HG03378 (cell line): ENCODE measurements around the gene ACSBG1.
"Not testable (repeated sequence)": the region's sequence is repeated elsewhere in the genome, so short reads cannot be mapped to it uniquely, and the experiment has no call there.

Experiments
- ATAC-seq: cut with Tn5 transposase; IDR thresholded peaks from one replicate; pipeline ENCODE4 v1.9.1; 2021; ENCODE audit warnings: mild to moderate bottlenecking, moderate library complexity; ENCODE audit not compliant: unreplicated experiment

ACSBG1 gene

GRCh38 chr15:78251136-78251535 is 16.8 kb upstream of the ACSBG1 start:
- ATAC-seq: no peak

- ATAC-seq: no peak
Measured at GRCh38 chr15:78249131-78249530, 14.8 kb upstream of the ACSBG1 start.

- ATAC-seq: no peak
Measured at GRCh38 chr15:78247911-78248310, 13.5 kb upstream of the ACSBG1 start.

DNA sequence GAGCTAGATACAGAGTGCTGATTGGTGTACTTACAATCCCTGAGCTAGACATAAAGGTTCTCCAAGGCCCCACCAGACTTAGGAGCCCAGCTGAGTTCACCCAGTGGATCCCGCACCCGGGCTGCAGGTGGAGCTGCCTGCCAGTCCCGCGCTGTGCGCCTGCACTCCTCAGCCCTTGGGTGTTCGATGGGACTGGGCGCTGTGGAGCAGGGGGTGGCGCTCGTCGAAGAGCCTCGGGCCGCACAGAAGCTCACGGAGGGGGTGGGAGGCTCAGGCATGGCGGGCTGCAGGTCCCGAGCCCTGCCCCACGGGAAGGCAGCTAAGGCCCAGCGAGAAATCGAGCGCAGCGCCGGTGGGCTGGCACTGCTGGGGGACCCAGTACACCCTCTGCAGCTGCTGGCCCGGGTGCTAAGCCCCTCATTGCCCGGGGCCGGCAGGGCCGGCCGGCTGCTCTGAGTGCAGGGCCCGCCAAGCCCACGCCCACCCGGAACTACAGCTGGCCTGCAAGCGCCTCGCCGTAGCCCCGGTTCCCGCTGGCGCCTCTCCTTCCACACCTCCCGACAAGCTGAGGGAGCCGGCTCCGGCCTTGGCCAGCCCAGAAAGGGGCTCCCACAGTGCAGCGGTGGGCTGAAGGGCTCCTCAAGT is 11.7 kb upstream of the ACSBG1 start:
- ATAC-seq: not testable (repeated sequence)

DNA sequence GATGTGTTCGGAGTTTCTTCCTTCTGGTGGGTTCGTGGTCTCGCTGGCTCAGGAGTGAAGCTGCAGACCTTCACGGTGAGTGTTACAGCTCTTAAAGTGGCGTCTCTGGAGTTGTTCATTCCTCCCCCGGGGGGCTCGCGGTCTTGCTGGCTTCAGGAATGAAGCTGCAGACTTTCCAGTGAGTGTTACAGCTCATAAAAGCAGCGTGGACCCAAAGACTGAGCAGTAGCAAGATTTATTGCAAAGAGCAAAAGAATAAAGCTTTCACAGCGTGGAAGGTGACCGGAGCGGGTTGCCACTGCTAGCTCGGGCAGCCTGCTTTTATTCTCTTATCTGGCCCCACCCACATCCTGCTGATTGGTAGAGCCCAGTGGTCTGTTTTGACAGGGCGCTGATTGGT is 11.0 kb upstream of the ACSBG1 start:
- ATAC-seq: not testable (repeated sequence)

- ATAC-seq: no peak
Measured at GRCh38 chr15:78244893-78245292, 10.5 kb upstream of the ACSBG1 start.

GRCh38 chr15:78244101-78244500 is 9.7 kb upstream of the ACSBG1 start:
- no peak for ATAC-seq

DNA sequence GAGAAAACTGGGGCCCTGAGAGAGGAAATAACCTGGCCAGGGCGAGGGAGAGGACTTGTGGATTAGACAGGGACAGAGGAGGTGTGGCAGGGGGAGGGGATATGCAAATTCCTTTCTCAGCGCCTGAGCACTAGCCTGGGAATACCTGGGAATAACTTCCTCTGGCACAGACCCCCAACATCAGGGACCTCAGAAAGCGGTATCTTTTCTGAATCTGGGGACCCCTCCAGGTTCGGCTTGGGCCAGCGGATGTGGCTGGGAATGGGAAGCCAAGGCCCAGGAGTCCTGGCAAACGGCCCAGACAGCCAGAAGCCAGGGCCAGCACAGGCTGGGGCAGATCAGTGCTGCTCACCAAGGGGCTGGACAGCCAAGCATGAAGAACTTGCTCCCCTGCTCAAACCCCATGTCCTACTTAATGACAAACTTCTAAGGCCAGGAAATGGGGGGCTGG is 9.2 kb upstream of the ACSBG1 start:
- no peak for ATAC-seq

DNA sequence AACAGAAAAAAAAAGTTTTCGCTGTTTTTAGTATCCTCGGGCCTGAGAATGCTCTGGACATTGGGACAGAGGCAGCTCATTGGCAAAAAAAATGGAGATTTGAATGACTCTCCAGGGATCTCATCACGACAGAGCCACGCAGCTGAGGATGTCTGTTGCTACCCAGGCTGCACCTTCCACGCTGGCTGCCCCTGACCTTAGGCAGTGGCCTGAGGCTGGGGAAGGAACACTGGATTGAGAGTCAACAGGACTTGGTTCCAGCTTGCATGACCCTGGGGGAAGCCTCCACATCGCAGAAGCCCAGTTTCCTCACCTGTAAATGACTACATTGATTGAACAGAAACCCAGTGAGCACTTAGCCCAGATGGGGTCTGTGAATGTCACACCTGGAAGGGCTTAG is 8.7 kb upstream of the ACSBG1 start:
- no peak for ATAC-seq

DNA sequence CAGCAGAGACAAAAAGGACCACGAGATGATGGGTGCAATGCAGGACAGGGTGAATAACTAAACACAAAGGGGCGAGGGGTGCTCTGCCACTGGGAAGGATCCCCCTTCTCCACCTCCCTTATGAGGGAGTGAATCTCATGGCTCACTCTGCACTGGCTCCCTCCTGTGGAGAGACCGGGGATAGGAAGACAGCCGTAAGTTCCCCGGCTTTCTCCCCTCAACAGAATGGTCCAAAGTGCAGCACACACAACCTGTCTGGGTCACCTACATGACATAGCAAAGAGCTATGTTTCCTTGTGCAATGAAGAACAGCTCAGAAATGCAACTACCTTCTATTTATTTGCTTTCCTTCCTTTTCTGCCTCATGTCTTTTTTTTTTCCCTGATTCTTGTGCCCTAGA is 7.8 kb upstream of the ACSBG1 start:
- ATAC-seq: no peak

- no peak for ATAC-seq
Measured at GRCh38 chr15:78241017-78241416, 6.7 kb upstream of the ACSBG1 start.

- ATAC-seq: no peak
Measured at GRCh38 chr15:78239811-78240210, 5.4 kb upstream of the ACSBG1 start.

- no peak for ATAC-seq
Measured at GRCh38 chr15:78237146-78237545, 2.8 kb upstream of the ACSBG1 start.

- no peak for ATAC-seq
Measured at GRCh38 chr15:78236491-78236890, 2.1 kb upstream of the ACSBG1 start.

GRCh38 chr15:78233496-78233895 is 869 bp downstream of the ACSBG1 start:
- ATAC-seq: no peak

- ATAC-seq: no peak
Measured at GRCh38 chr15:78232951-78233350, 1.4 kb downstream of the ACSBG1 start.

DNA sequence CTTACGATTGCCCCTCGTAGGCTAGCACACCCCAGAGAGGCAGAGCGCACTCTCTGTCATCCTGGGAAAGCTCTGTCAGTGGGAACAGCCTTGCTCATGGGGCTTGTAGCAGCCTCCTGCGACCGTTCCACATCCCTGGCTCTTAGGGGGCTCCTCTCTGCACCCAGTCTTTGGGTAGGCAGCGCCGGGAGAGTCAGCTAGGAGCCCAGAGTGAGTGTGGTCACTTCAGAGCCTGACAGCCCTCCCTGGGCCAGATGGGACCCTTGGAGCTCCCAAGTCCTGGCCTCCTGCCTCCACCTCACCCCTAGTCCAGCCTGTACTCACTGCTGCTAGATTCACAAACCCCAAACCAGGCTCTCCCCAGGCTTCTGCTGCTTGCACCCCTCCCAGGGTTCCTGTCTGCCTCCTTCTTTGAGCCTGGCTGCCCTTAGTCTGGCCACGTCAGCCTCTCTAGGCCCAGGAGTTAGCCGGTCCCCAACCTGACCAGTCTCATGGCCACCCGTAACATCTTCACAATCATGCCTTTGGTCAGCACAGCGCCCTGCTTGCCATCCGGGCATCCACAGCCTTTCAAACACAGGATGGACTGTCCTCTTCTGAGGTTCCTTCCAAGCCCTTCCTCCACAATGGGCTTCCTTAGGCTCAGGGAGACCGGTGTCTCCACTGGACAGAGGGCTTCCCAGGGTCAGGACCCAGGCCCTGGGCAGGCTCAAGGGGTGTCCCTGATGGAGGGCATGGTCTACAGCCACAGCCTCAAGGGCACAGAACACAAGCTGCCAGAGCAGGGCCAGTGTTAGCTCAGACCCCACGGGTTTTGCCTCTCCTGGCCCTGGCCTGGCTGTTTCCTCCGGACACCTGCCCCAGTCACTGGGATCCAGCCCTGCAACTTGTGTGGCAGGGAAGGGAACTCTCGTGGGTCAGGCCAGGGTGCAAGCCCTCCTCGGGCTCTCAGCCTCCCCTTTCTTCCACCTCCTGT is 4.6 kb downstream of the ACSBG1 start:
- no peak for ATAC-seq

DNA sequence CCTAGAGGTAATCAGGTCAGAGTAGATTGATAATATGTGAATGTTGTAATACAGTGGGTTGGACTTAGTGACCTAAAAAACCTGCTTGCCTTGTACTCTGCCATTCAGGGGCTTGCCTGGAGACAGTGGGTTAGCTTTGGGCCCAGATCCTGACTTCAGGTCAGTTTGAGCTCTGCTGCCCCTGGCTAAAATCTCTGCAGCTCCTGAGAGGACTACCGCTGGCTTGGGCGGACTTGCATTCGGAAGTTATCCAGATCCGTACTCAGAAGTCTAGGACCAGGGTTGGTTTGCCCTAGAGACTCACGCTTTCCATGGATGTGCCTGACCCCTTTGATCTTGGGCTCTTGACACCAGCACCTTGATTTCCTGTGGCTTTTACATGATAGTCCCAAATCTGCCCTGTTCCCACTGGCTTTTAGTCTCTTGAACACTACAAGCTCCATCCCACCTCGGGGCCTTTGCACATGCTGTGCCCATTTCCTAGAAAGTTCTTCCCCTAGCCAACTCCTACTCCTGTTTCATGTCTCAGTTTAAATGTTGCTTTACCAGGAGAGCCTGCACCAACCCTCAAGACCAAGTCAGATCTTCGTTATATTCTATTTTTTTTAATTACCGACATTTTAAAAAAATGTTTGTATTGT is 5.9 kb downstream of the ACSBG1 start:
- no peak for ATAC-seq

- no peak for ATAC-seq
Measured at GRCh38 chr15:78225783-78226541, 8.4 kb downstream of the ACSBG1 start.

DNA sequence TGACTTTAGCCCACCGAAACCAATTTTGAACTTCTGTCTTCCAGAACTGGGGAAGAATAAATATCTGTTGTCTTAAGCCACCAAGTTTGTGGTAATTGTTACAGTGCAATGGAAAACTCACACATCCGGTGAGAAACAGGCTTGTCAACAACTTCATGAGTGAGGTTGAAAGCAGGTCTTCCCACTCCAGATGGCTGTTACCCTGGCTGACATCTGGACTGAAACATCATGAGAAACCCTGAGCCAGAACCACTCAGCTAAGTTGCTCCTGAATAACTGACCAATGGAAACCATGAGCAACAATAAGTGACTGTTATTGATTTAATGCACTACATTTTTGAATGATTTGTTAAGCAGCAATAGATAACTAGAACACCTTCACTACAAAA is 10.3 kb downstream of the ACSBG1 start:
- no peak for ATAC-seq
